ENCODE results near the gene OFD1. TPM values are rescaled to one million over a fixed set of nuclear protein-coding genes. Genes with fewer than 3 reads are reported as not detected.
A peak's percentile ranks its signal among the peaks of the same experiment; 100 is the strongest.

The OFD1 gene
- total RNA-seq: 21.9 and 22.0 TPM in 2 replicates

- Mint-ChIP-seq H3K4me1 (ENCODE audit: low read depth) (peaks cover 49% of the 10 kb centered on the region), H3K27me3 (ENCODE audit: insufficient read depth) (peaks cover 2% of the 10 kb centered on the region), H3K27ac (peak within 1 kb of the TSS; percentile 98), H3K9me3 (no peaks in the 10 kb centered on the region), H3K36me3 (ENCODE audit: low read depth) (peaks cover 26% of the 10 kb centered on the region), H3K4me3 (peak within 1 kb of the TSS; percentile 97)
- DNase-seq (ENCODE audit: low spot score): peak; percentile 88
- intact Hi-C loops (cut with micrococcal nuclease): loop anchor here (1.0 to 10.0 kb wide), 12 partner anchors 9 to 1980 kb away; partner anchors contain the start of genes FANCB, MOSPD2, MSL3 and PIGA
These were observed at the start of gene OFD1, which contains the start of gene TRAPPC2 for GRCh38 chrX:13734278-13735172. Gene OFD1, plus strand, starts transcription at chrX:13734748. Its CDS starts 324 bp downstream, at chrX:13735072. Gene TRAPPC2, minus strand, starts transcription at chrX:13734620. Its CDS starts 14,657 bp downstream, at chrX:13719963.

- Mint-ChIP-seq H3K4me3 (no peak overlapping the region), H3K36me3 (ENCODE audit: low read depth) (peaks cover 10% of the 10 kb centered on the region), H3K9me3 (no peaks in the 10 kb centered on the region), H3K27ac (no peak overlapping the region), H3K27me3 (ENCODE audit: insufficient read depth) (no peaks in the 10 kb centered on the region), H3K4me1 (ENCODE audit: low read depth) (peaks cover 25% of the 10 kb centered on the region)
- intact Hi-C loops (cut with micrococcal nuclease): no loop called here
- no peak for DNase-seq (ENCODE audit: low spot score)
These were observed 49.3 kb upstream of the OFD1 start for GRCh38 chrX:13685126-13685763.

GRCh38 chrX:13687203-13687602, 47.3 kb upstream of the OFD1 start:
- no peak overlapping the region for H3K4me3 Mint-ChIP-seq
- H3K4me1 Mint-ChIP-seq (ENCODE audit: low read depth): peaks cover 33% of the 10 kb centered on the region
- peaks cover 10% of the 10 kb centered on the region for H3K36me3 Mint-ChIP-seq (ENCODE audit: low read depth)
- DNase-seq (ENCODE audit: low spot score): no peak
- no peaks in the 10 kb centered on the region for H3K27me3 Mint-ChIP-seq (ENCODE audit: insufficient read depth)
- intact Hi-C loops (cut with micrococcal nuclease): no loop called here
- H3K27ac Mint-ChIP-seq: peak overlapping the region; percentile 80
- no peaks in the 10 kb centered on the region for H3K9me3 Mint-ChIP-seq

- Mint-ChIP-seq H3K9me3 (no peaks in the 10 kb centered on the region), H3K4me3 (peak overlapping the region; percentile 89), H3K27me3 (ENCODE audit: insufficient read depth) (no peaks in the 10 kb centered on the region), H3K36me3 (ENCODE audit: low read depth) (peaks cover 8% of the 10 kb centered on the region), H3K4me1 (ENCODE audit: low read depth) (peaks cover 46% of the 10 kb centered on the region), H3K27ac (peak overlapping the region; percentile 95)
- intact Hi-C loops (cut with micrococcal nuclease): loop anchor here (1.0 kb wide), 2 partner anchors 35 to 46 kb away; partner anchors contain the start of genes OFD1, TCEANC and TRAPPC2
- DNase-seq (ENCODE audit: low spot score): no peak
These were observed 46.1 kb upstream of the OFD1 start for GRCh38 chrX:13688384-13688957.

GRCh38 chrX:13688958-13689740, 45.4 kb upstream of the OFD1 start, which contains the start of gene RAB9A:
Gene RAB9A, plus strand, starts transcription at chrX:13689128. Its CDS starts 19,619 bp downstream, at chrX:13708747.
- Mint-ChIP-seq H3K9me3 (no peaks in the 10 kb centered on the region), H3K27ac (peak within 1 kb of the TSS; percentile 95), H3K4me1 (ENCODE audit: low read depth) (peaks cover 51% of the 10 kb centered on the region), H3K27me3 (ENCODE audit: insufficient read depth) (no peaks in the 10 kb centered on the region), H3K4me3 (peak within 1 kb of the TSS; percentile 89), H3K36me3 (ENCODE audit: low read depth) (peaks cover 8% of the 10 kb centered on the region)
- intact Hi-C loops (cut with micrococcal nuclease): loop anchor here (1.0 kb wide), 4 partner anchors 20 to 341 kb away; partner anchors contain the start of genes OFD1, TCEANC and TRAPPC2
- peak; percentile 76 for DNase-seq (ENCODE audit: low spot score)

- H3K9me3 Mint-ChIP-seq: no peaks in the 10 kb centered on the region
- peak overlapping the region; percentile 89 for H3K4me3 Mint-ChIP-seq
- peaks cover 53% of the 10 kb centered on the region for H3K4me1 Mint-ChIP-seq (ENCODE audit: low read depth)
- DNase-seq (ENCODE audit: low spot score): no peak
- no peaks in the 10 kb centered on the region for H3K27me3 Mint-ChIP-seq (ENCODE audit: insufficient read depth)
- peaks cover 8% of the 10 kb centered on the region for H3K36me3 Mint-ChIP-seq (ENCODE audit: low read depth)
- peak overlapping the region; percentile 67 for H3K27ac Mint-ChIP-seq
- intact Hi-C loops (cut with micrococcal nuclease): loop anchor here (1.0 kb wide), 2 partner anchors 20 to 341 kb away; no protein-coding TSS in a partner anchor
These were observed 44.8 kb upstream of the OFD1 start for GRCh38 chrX:13689741-13690211.

- intact Hi-C loops (cut with micrococcal nuclease): no loop called here
- Mint-ChIP-seq H3K4me1 (ENCODE audit: low read depth) (peaks cover 51% of the 10 kb centered on the region), H3K4me3 (peak overlapping the region; percentile 89), H3K27me3 (ENCODE audit: insufficient read depth) (no peaks in the 10 kb centered on the region), H3K9me3 (no peaks in the 10 kb centered on the region), H3K36me3 (ENCODE audit: low read depth) (peaks cover 4% of the 10 kb centered on the region), H3K27ac (no peak overlapping the region)
- DNase-seq (ENCODE audit: low spot score): no peak
These were observed 43.7 kb upstream of the OFD1 start for GRCh38 chrX:13690836-13691235.

- no peaks in the 10 kb centered on the region for H3K9me3 Mint-ChIP-seq
- DNase-seq (ENCODE audit: low spot score): no peak
- H3K27ac Mint-ChIP-seq: no peak overlapping the region
- no peaks in the 10 kb centered on the region for H3K27me3 Mint-ChIP-seq (ENCODE audit: insufficient read depth)
- peaks cover 4% of the 10 kb centered on the region for H3K36me3 Mint-ChIP-seq (ENCODE audit: low read depth)
- intact Hi-C loops (cut with micrococcal nuclease): no loop called here
- peaks cover 54% of the 10 kb centered on the region for H3K4me1 Mint-ChIP-seq (ENCODE audit: low read depth)
- H3K4me3 Mint-ChIP-seq: no peak overlapping the region
These were observed 42.6 kb upstream of the OFD1 start for GRCh38 chrX:13691841-13692371.

GRCh38 chrX:13692771-13693231, 41.7 kb upstream of the OFD1 start:
- no peak for DNase-seq (ENCODE audit: low spot score)
- H3K27me3 Mint-ChIP-seq (ENCODE audit: insufficient read depth): no peaks in the 10 kb centered on the region
- H3K4me3 Mint-ChIP-seq: no peak overlapping the region
- peaks cover 55% of the 10 kb centered on the region for H3K4me1 Mint-ChIP-seq (ENCODE audit: low read depth)
- intact Hi-C loops (cut with micrococcal nuclease): no loop called here
- no peaks in the 10 kb centered on the region for H3K9me3 Mint-ChIP-seq
- H3K36me3 Mint-ChIP-seq (ENCODE audit: low read depth): peaks cover 4% of the 10 kb centered on the region
- H3K27ac Mint-ChIP-seq: no peak overlapping the region

- Mint-ChIP-seq H3K27me3 (ENCODE audit: insufficient read depth) (no peaks in the 10 kb centered on the region), H3K27ac (no peak overlapping the region), H3K36me3 (ENCODE audit: low read depth) (peaks cover 4% of the 10 kb centered on the region), H3K9me3 (no peaks in the 10 kb centered on the region), H3K4me1 (ENCODE audit: low read depth) (peaks cover 51% of the 10 kb centered on the region), H3K4me3 (no peak overlapping the region)
- intact Hi-C loops (cut with micrococcal nuclease): no loop called here
- no peak for DNase-seq (ENCODE audit: low spot score)
These were observed 41.1 kb upstream of the OFD1 start for GRCh38 chrX:13693341-13693961.

GRCh38 chrX:13694359-13694758, 40.2 kb upstream of the OFD1 start:
- intact Hi-C loops (cut with micrococcal nuclease): no loop called here
- H3K27me3 Mint-ChIP-seq (ENCODE audit: insufficient read depth): no peaks in the 10 kb centered on the region
- H3K36me3 Mint-ChIP-seq (ENCODE audit: low read depth): peaks cover 8% of the 10 kb centered on the region
- no peak for DNase-seq (ENCODE audit: low spot score)
- no peak overlapping the region for H3K27ac Mint-ChIP-seq
- H3K4me1 Mint-ChIP-seq (ENCODE audit: low read depth): peaks cover 52% of the 10 kb centered on the region
- H3K9me3 Mint-ChIP-seq: no peaks in the 10 kb centered on the region
- no peak overlapping the region for H3K4me3 Mint-ChIP-seq
